Upper lobe of left lung (tissue), 6 donors: ENCODE results near the gene KLC1. TPM values are rescaled to one million over a fixed set of nuclear protein-coding genes. Genes with fewer than 3 reads are reported as not detected.

Experiments used
- ATAC-seq, 2 donors: fragments of 200-7000 bp; cut with Tn5 transposase; one replicate each; pipeline ENCODE4 v1.9.1; 2022; ENCODE audit warnings: mild to moderate bottlenecking in 2 of 2, moderate library complexity in 2 of 2; ENCODE audit not compliant: low FRiP score in 2 of 2
- DNase-seq, 2 donors: peaks; one replicate each; pipeline ENCODE4 v3.0.0-alpha.2; 2019 to 2020
- H3K27ac ChIP-seq, 4 donors: fragments of 200-600 bp; sonication (generic); one replicate each; pipeline ENCODE4 v1.5.1; 2016 to 2019
- H3K27me3 ChIP-seq, 4 donors: fragments of 200-600 bp; sonication (generic); one replicate each; pipeline ENCODE4 v1.5.1; 2017 to 2019
- H3K36me3 ChIP-seq, 4 donors: fragments of 200-600 bp; sonication (generic); one replicate each; pipeline ENCODE4 v1.5.1; 2016 to 2019
- H3K4me1 ChIP-seq, 4 donors: fragments of 200-600 bp; sonication (generic); one replicate each; pipeline ENCODE4 v1.5.1; 2018 to 2019
- H3K4me3 ChIP-seq, 4 donors: fragments of 200-600 bp; sonication (generic); one replicate each; pipeline ENCODE4 v1.5.1; 2017 to 2019; ENCODE audit warnings: mild to moderate bottlenecking in 2 of 4, moderate library complexity in 1 of 4
- H3K9me3 ChIP-seq, 4 donors: fragments of 200-600 bp; sonication (generic); one replicate each; pipeline ENCODE4 v1.5.1; 2018 to 2019
- EP300 ChIP-seq, 4 donors: sonication (generic); formaldehyde crosslinking; IDR thresholded peaks; one replicate each; pipeline ENCODE4 v1.5.1; 2017; ENCODE audit warnings: antibody characterized with exemption in 4 of 4, control low read depth in 2 of 4
- POLR2A ChIP-seq, 4 donors: fragments of 450-650 bp; IDR thresholded peaks; one replicate each; pipeline ENCODE4 v1.5.1; 2016 to 2017; ENCODE audit warnings: antibody characterized with exemption in 4 of 4, mild to moderate bottlenecking in 2 of 4
- POLR2AphosphoS5 ChIP-seq, 2 donors: sonication (generic); formaldehyde crosslinking; IDR thresholded peaks; one replicate each; pipeline ENCODE4 v1.5.1; 2017; ENCODE audit warnings: antibody characterized with exemption in 2 of 2
- WGBS, 2 donors: methylation state at CpG; one replicate each; pipeline ENCODE4 v1.1.5; 2017 to 2018; 5-methylcytosine and 5-hydroxymethylcytosine counted together
- total RNA-seq, 6 donors: library from RNA; depleted of rRNA in 4 of 6; stranded (reverse); fragments of >200 nt in 4 of 6; gene quantifications; one replicate each; pipeline versions ENCODE4 v1.1.0 to v1.2.1, GENCODE V29; 2016 to 2021
- TF ChIP-seq, protein P1 (sequence below), 6 experiments: fragments of 450-650 bp in 4 of 6; fragments of 200-600 bp in 2 of 6; sonication (generic) in 2 of 6; IDR thresholded peaks; one replicate each; pipeline ENCODE4 v1.5.1; 2016 to 2019; ENCODE audit warnings: antibody characterized with exemption in 6 of 6
- donor health status: DM: no; HTN: no; CAD: no; lungs with moderate emphysema.
- donor health status: DM: no; HTN: yes; CAD: no; lungs with severe emphysema.

Gene KLC1
- total RNA-seq, 6 donors from 2014 or later = 175 to 614 (median 267) TPM

DNA sequence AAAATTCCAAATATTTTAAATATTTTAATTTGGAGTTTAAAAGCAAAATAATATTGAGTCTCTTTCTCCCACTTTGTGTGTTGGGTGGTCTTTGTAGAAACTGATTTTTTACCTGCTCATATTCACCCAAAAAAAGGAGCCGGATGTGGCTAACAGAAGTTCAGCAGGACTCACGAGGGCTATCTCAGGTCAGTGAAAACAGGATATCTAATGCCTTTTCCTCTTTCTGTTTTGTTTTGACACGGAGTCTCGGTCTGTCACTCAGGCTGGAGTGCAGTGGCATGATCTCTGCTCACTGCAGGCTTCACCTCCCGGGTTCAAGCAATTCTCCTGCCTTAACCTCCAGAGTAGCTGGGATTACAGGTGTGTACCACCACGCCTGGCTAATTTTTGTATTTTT, 35.4 kb upstream of the KLC1 start:
- DNase-seq (no peak), ATAC-seq (no peak)
- Histone ChIP-seq H3K36me3 (peaks cover 0 to 24% (median 13%) of the 10 kb centered on the region in 4 donors), H3K4me1 (peaks cover 0 to 11% (median 6%) of the 10 kb centered on the region in 4 donors), H3K27me3 (no peaks in the 10 kb centered on the region), H3K4me3 (no peak overlapping the region), H3K27ac (no peak overlapping the region), H3K9me3 (no peaks in the 10 kb centered on the region)
- TF ChIP-seq POLR2AphosphoS5 (IDR thresholded peaks at IDR 0.05) (no peak), EP300 (IDR thresholded peaks at IDR 0.05) (no peak), POLR2A (IDR thresholded peaks at IDR 0.05) (no peak)
- TF ChIP-seq, protein P1, sequence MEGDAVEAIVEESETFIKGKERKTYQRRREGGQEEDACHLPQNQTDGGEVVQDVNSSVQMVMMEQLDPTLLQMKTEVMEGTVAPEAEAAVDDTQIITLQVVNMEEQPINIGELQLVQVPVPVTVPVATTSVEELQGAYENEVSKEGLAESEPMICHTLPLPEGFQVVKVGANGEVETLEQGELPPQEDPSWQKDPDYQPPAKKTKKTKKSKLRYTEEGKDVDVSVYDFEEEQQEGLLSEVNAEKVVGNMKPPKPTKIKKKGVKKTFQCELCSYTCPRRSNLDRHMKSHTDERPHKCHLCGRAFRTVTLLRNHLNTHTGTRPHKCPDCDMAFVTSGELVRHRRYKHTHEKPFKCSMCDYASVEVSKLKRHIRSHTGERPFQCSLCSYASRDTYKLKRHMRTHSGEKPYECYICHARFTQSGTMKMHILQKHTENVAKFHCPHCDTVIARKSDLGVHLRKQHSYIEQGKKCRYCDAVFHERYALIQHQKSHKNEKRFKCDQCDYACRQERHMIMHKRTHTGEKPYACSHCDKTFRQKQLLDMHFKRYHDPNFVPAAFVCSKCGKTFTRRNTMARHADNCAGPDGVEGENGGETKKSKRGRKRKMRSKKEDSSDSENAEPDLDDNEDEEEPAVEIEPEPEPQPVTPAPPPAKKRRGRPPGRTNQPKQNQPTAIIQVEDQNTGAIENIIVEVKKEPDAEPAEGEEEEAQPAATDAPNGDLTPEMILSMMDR (IDR thresholded peaks at IDR 0.05) = no peak
- WGBS, 2 donors = 65 to 76% methylated on average over 5 to 6 of the region's 6 CpGs

DNA sequence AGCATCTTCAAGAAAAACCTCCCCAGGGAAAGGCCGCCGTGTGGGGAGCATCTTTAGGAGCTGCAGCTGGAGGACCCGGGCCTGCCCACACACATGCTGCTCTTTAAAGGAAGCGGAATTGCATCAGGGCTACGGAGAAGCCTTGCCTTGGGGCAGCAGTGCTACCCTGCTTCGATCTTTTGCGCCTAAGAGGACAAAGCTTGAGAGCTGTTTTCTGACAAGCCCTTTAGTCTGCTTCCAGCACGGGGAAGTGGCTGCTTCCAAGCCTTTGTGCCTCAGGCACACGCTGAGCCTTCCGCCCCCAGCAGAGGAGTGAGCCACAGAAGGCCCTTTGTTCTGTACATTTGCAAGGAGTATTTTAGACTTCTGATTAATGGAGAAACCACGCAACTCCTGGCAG, 34.7 kb upstream of the KLC1 start:
- H3K27ac ChIP-seq = peak overlapping the region in 1 of 4 donors; percentile 44

DNA sequence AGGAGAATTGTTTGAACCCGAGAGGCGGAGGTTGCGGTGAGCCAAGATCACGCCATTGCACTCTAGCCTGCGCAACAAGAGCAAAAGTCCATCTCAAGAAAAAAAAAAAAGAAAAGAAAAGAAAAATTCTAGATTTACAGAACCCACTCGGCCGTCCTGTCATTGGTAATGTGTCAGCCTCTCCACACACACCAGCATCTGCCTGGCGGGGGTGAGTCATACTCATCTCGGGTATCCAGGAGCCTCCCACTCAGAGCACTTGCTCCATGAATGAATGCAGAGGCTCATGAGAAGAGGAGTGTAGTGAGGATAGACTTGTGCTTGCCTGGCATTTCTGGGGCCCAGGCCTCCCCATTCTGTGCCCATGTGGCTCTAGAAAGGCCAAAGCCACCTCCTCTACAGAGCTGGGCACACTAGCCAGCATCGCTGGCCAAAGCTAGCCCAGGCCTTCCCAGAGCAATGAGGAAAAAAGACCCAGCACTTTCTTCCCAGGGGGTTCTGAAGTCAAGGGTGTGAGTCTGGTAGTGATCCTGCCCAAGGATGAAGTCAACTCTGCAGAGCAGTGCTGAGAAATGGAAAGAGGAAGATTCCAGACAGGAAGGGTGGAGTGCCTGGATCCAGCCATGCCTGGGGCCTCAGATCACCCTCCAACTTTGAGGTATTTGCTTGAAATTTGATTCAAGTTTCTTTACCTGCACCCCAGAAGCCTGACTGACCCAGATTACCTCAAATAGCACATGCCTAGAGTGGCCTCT, 31.2 kb upstream of the KLC1 start:
- peak in 1 of 2 donors; percentile 94 for ATAC-seq
- H3K4me1 ChIP-seq = peaks cover 0 to 11% (median 6%) of the 10 kb centered on the region in 4 donors
- TF ChIP-seq POLR2A (IDR thresholded peaks at IDR 0.05) = no peak
- TF ChIP-seq EP300 (IDR thresholded peaks at IDR 0.05) = no peak
- TF ChIP-seq POLR2AphosphoS5 (IDR thresholded peaks at IDR 0.05) = no peak
- TF ChIP-seq, protein P1 (IDR thresholded peaks at IDR 0.05) = no peak
- no peak overlapping the region for H3K4me3 ChIP-seq
- no peak overlapping the region for H3K27ac ChIP-seq
- no peaks in the 10 kb centered on the region for H3K36me3 ChIP-seq
- no peaks in the 10 kb centered on the region for H3K9me3 ChIP-seq
- DNase-seq = no peak
- 91 to 92% methylated on average over 10 of the region's 10 CpGs for WGBS, 2 donors
- no peaks in the 10 kb centered on the region for H3K27me3 ChIP-seq

More for the DNA sequence above, 34.7 kb upstream of the KLC1 start:
- Histone ChIP-seq H3K36me3 (peaks cover 0 to 17% (median 13%) of the 10 kb centered on the region in 4 donors), H3K9me3 (no peaks in the 10 kb centered on the region), H3K4me1 (peaks cover 0 to 11% (median 6%) of the 10 kb centered on the region in 4 donors), H3K27me3 (no peaks in the 10 kb centered on the region), H3K4me3 (no peak overlapping the region)
- TF ChIP-seq, protein P1 (IDR thresholded peaks at IDR 0.05) = no peak
- TF ChIP-seq EP300 (IDR thresholded peaks at IDR 0.05) = no peak
- no peak for TF ChIP-seq POLR2A (IDR thresholded peaks at IDR 0.05)
- TF ChIP-seq POLR2AphosphoS5 (IDR thresholded peaks at IDR 0.05) = no peak
- ATAC-seq (no peak), DNase-seq (no peak)
- 62 to 65% methylated on average over 9 of the region's 11 CpGs for WGBS, 2 donors

DNA sequence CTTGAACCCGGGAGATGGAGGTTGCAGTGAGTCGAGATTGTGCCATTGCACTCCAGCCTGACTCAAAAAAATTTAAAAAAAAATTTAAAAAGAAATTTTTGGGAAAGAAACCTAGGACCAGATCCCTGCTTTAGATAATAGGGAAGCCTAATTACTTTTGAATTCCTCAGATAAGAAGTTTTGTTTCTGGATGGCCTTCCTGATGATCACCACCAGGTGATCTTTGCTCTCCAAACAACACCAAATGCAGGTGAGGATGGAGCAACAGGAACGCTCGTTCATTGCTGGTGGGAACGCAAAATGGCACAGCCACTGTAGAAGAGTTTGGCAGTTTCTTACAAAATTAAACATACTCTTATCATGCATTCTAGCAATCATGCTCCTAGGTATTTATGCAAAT, 28.5 kb upstream of the KLC1 start:
- Histone ChIP-seq H3K36me3 (no peaks in the 10 kb centered on the region), H3K27ac (no peak overlapping the region)
- 94 to 95% methylated on average over 5 of the region's 5 CpGs for WGBS, 2 donors

More for the DNA sequence above, 28.5 kb upstream of the KLC1 start:
- ATAC-seq (no peak), DNase-seq (no peak)
- Histone ChIP-seq H3K9me3 (no peaks in the 10 kb centered on the region), H3K27me3 (no peaks in the 10 kb centered on the region), H3K4me1 (no peaks in the 10 kb centered on the region), H3K4me3 (no peak overlapping the region)
- TF ChIP-seq POLR2AphosphoS5 (IDR thresholded peaks at IDR 0.05) (no peak), EP300 (IDR thresholded peaks at IDR 0.05) (no peak), POLR2A (IDR thresholded peaks at IDR 0.05) (no peak)
- TF ChIP-seq, protein P1 (IDR thresholded peaks at IDR 0.05) = no peak
